Measurements from ENCODE around the gene MCF2. TPM values are rescaled to one million over a fixed set of nuclear protein-coding genes. Genes with fewer than 3 reads are reported as not detected.

Gene MCF2, protein sequence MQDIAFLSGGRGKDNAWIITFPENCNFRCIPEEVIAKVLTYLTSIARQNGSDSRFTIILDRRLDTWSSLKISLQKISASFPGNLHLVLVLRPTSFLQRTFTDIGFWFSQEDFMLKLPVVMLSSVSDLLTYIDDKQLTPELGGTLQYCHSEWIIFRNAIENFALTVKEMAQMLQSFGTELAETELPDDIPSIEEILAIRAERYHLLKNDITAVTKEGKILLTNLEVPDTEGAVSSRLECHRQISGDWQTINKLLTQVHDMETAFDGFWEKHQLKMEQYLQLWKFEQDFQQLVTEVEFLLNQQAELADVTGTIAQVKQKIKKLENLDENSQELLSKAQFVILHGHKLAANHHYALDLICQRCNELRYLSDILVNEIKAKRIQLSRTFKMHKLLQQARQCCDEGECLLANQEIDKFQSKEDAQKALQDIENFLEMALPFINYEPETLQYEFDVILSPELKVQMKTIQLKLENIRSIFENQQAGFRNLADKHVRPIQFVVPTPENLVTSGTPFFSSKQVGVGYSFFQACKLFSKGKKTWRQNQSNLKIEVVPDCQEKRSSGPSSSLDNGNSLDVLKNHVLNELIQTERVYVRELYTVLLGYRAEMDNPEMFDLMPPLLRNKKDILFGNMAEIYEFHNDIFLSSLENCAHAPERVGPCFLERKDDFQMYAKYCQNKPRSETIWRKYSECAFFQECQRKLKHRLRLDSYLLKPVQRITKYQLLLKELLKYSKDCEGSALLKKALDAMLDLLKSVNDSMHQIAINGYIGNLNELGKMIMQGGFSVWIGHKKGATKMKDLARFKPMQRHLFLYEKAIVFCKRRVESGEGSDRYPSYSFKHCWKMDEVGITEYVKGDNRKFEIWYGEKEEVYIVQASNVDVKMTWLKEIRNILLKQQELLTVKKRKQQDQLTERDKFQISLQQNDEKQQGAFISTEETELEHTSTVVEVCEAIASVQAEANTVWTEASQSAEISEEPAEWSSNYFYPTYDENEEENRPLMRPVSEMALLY
- under 0.01 TPM in 1 of 2 replicates, not detected in the other for total RNA-seq

DNA sequence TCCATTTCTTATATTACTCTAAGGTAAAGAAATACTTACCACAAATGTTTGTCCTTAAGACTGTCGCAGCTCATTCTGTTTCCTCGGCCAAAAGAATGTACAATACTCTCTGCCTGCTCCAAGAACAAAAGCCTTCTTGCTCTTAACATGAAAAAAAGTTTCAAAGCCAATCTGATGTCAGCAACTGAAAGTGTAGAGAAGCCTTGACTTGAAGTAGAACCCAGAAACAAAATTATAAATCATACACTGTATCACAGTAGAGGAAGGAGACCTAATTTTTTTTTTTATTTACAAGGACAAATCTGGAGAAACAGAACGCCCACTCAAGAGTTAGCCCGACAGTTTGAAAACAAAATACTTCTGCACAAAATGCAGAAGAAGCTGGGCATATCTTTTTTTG lies at the start of gene MCF2:
Gene MCF2, minus strand, starts transcription at position 101 of the 400 bp plus-strand sequence. CDS start 56,423 bp downstream, outside the sequence.

Other genes with a start within 250 kb of the MCF2 start
- not detected in 2 replicates for gene F9, start 177.4 kb downstream of the MCF2 start, total RNA-seq
- gene ATP11C, start 224.9 kb upstream of the MCF2 start, total RNA-seq: 59.5 and 61.3 TPM in 2 replicates